A673 (cell line): ENCODE results near the gene KRT14. TPM values are rescaled to one million over a fixed set of nuclear protein-coding genes. Genes with fewer than 3 reads are reported as not detected.
A peak's percentile ranks its signal among the peaks of the same experiment; 100 is the strongest.

Experiments
- Bru-seq: library from RNA; stranded (reverse); fragments of 400-500 nt; gene quantifications from one replicate; lab custom pipeline; 2021; lab: Mats Ljungman, UMichigan
- BruChase-seq, 2 experiments: library from RNA; stranded (reverse); fragments of 400-500 nt; gene quantifications; one replicate each; lab custom pipeline; 2021; lab: Mats Ljungman, UMichigan
- BruUV-seq: library from RNA; stranded (reverse); fragments of 400-500 nt; replicated peaks from 2 replicates; lab custom pipeline; 2021; lab: Mats Ljungman, UMichigan
- CTCF ChIA-PET: fragments of 300-600 bp; sonication (Branson Sonifier 250); formaldehyde crosslinking; loops from one replicate; lab custom pipeline; 2022; ENCODE audit warnings: antibody characterized with exemption; lab: Charles Lee
- POLR2A ChIA-PET: fragments of 300-600 bp; sonication (Branson Sonifier 250); formaldehyde crosslinking; loops from one replicate; lab custom pipeline; 2022; ENCODE audit warnings: antibody characterized with exemption; ENCODE audit not compliant: low non-redundant PET; lab: Charles Lee
- DNase-seq: peaks from one replicate; pipeline ENCODE4 v3.0.0-alpha.2; 2015; ENCODE audit warnings: low spot score
- H3K27ac ChIP-seq: fragments of 200-600 bp; sonication (generic); 2 replicates; pipeline ENCODE4 v1.5.1; 2016; ENCODE audit warnings: mixed run types, low read depth, mild to moderate bottlenecking, mixed read lengths, antibody characterized with exemption, low read length; ENCODE audit not compliant: poor library complexity, severe bottlenecking
- H3K27me3 ChIP-seq: fragments of 200-600 bp; sonication (generic); replicated peaks from 2 replicates; pipeline ENCODE4 v1.6.1; 2017; ENCODE audit warnings: mixed run types, low read depth, mild to moderate bottlenecking, mixed read lengths, antibody characterized with exemption, low read length; ENCODE audit not compliant: insufficient read depth, poor library complexity
- H3K36me3 ChIP-seq: fragments of 200-600 bp; sonication (generic); 2 replicates; pipeline ENCODE4 v1.6.1; 2016; ENCODE audit warnings: mixed run types, mild to moderate bottlenecking, mixed read lengths, antibody characterized with exemption, low read length; ENCODE audit not compliant: insufficient read depth, poor library complexity, severe bottlenecking
- H3K4me1 ChIP-seq: fragments of 200-600 bp; sonication (generic); 2 replicates; pipeline ENCODE4 v1.6.1; 2017; ENCODE audit warnings: mixed run types, mild to moderate bottlenecking, mixed read lengths, antibody characterized with exemption, low read length; ENCODE audit not compliant: insufficient read depth, poor library complexity, severe bottlenecking
- H3K4me3 ChIP-seq: fragments of 200-600 bp; sonication (generic); 2 replicates; pipeline ENCODE4 v1.5.1; 2016; ENCODE audit warnings: low read depth, mixed run types, mild to moderate bottlenecking, mixed read lengths, low read length; ENCODE audit not compliant: poor library complexity, severe bottlenecking
- H3K9me3 ChIP-seq: fragments of 200-600 bp; sonication (generic); 2 replicates; pipeline ENCODE4 v1.6.1; 2016; ENCODE audit warnings: mixed run types, low read depth, mild to moderate bottlenecking, mixed read lengths, antibody characterized with exemption, low read length; ENCODE audit not compliant: poor library complexity, severe bottlenecking
- EZH2 ChIP-seq: fragments of 200-600 bp; sonication (generic); IDR thresholded peaks from 2 replicates; pipeline ENCODE4 v1.6.1; 2017; ENCODE audit warnings: borderline replicate concordance, low read depth, mild to moderate bottlenecking, mixed read lengths, antibody characterized with exemption, low read length; ENCODE audit not compliant: poor library complexity, severe bottlenecking
- intact Hi-C: fragments of 100-400 bp; cut with micrococcal nuclease; formaldehyde crosslinking; loops from one replicate; pipeline ENCODE4 v1.10.0; 2022; ENCODE audit not compliant: unreplicated experiment
- long read RNA-seq: library from polyadenylated mRNA; stranded (forward); transcript quantifications from one replicate; pipeline ENCODE4 v2.0.0, GENCODE V29; 2022
- total RNA-seq: library from RNA; stranded (reverse); gene quantifications from 2 replicates; pipeline ENCODE4 v1.2.3, GENCODE V29; 2021
- TF ChIP-seq, protein P1 (sequence below): fragments of 300-800, 200-600 bp; sonication (generic); conservative IDR thresholded peaks from 2 replicates; pipeline ENCODE4 v1.5.1; 2017; ENCODE audit warnings: low read depth, mild to moderate bottlenecking, antibody characterized with exemption, low read length, moderate library complexity, mixed read lengths

The KRT14 gene
- not detected in 2 replicates for total RNA-seq
- Bru-seq, nascent RNA = not detected
- BruChase-seq, experiment 1, labeled RNA remaining after a 2-hour chase = percentile 12 among the genes with signal in this experiment
- not detected for BruChase-seq, experiment 2, labeled RNA remaining after a 6-hour chase
- long read RNA-seq = 0 reads

DNA sequence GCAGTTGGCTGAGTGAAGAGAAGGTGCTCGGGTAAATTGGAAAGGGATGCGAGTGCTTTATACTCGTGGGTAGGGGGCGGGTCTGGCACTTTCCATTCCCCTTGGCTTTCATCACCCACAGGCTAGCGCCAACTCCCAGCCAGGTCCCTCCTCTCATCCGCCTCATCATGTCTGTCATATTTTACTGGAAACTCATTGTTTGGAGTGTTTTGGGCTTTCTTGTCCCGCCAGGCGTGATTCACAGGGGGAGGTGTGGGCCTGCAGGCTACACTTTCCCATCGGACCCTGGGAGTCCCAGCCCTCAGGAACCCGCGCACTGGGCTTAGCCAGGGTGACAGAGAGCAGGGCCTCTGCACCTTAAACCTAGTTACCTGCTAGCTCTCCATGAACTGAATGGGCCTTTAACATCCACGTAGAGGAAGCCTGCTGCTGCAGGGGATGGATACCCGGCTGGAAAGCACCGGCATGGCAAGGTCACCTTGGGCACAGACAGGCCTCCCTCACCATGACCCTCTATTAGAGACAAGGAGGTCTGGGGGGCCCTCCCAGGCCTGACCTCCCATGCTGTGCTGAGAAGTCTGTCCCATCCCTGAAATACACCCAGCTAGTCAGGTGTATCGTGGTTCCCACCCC, at the start of gene KRT14:
Gene KRT14, minus strand, starts transcription at position 33 of the 633 bp plus-strand sequence. CDS start 61 bp downstream, outside the sequence.
- no TSS peak for BruUV-seq
- Histone ChIP-seq H3K36me3 (no peaks in the 10 kb centered on the region), H3K4me1 (no peaks in the 10 kb centered on the region), H3K27ac (no peak within 1 kb of the TSS), H3K9me3 (no peaks in the 10 kb centered on the region), H3K4me3 (no peak within 1 kb of the TSS), H3K27me3 (no peaks in the 10 kb centered on the region)
- ChIA-PET CTCF (no interaction called here), POLR2A (no interaction called here)
- no peak for TF ChIP-seq EZH2
- TF ChIP-seq, protein P1, sequence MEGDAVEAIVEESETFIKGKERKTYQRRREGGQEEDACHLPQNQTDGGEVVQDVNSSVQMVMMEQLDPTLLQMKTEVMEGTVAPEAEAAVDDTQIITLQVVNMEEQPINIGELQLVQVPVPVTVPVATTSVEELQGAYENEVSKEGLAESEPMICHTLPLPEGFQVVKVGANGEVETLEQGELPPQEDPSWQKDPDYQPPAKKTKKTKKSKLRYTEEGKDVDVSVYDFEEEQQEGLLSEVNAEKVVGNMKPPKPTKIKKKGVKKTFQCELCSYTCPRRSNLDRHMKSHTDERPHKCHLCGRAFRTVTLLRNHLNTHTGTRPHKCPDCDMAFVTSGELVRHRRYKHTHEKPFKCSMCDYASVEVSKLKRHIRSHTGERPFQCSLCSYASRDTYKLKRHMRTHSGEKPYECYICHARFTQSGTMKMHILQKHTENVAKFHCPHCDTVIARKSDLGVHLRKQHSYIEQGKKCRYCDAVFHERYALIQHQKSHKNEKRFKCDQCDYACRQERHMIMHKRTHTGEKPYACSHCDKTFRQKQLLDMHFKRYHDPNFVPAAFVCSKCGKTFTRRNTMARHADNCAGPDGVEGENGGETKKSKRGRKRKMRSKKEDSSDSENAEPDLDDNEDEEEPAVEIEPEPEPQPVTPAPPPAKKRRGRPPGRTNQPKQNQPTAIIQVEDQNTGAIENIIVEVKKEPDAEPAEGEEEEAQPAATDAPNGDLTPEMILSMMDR = no peak
- intact Hi-C loops = no loop called here
- no peak for DNase-seq

GRCh38 chr17:41635121-41636097, 48.7 kb upstream of the KRT14 start:
- DNase-seq = peak; percentile 55
- Histone ChIP-seq H3K27ac (peak overlapping the region; percentile 40), H3K36me3 (no peaks in the 10 kb centered on the region), H3K9me3 (no peaks in the 10 kb centered on the region), H3K27me3 (no peaks in the 10 kb centered on the region), H3K4me1 (peaks cover 15% of the 10 kb centered on the region), H3K4me3 (no peak overlapping the region)
- BruUV-seq = no TSS peak
- intact Hi-C loops = no loop called here
- TF ChIP-seq, protein P1 = no peak
- ChIA-PET CTCF (interaction anchor here (0.9 kb wide), 1 partner anchor 13 kb away, joined by 10 read pairs; no protein-coding TSS in a partner anchor), POLR2A (no interaction called here)

GRCh38 chr17:41634639-41635038, 47.9 kb upstream of the KRT14 start:
- H3K27ac ChIP-seq = peak overlapping the region; percentile 40
- ChIA-PET CTCF (no interaction called here), POLR2A (no interaction called here)
- no peaks in the 10 kb centered on the region for H3K9me3 ChIP-seq
- peaks cover 15% of the 10 kb centered on the region for H3K4me1 ChIP-seq
- intact Hi-C loops = no loop called here
- H3K36me3 ChIP-seq = no peaks in the 10 kb centered on the region
- DNase-seq = no peak
- BruUV-seq = no TSS peak
- no peaks in the 10 kb centered on the region for H3K27me3 ChIP-seq
- TF ChIP-seq, protein P1 = no peak
- no peak for TF ChIP-seq EZH2
- H3K4me3 ChIP-seq = no peak overlapping the region
